HG02642 (cell line): ENCODE data around the gene PCDHB10.
"Not testable (repeated sequence)": the region's sequence is repeated elsewhere in the genome, so short reads cannot be mapped to it uniquely, and the experiment has no call there.

Experiments
- ATAC-seq: cut with Tn5 transposase; IDR thresholded peaks from one replicate; pipeline ENCODE4 v1.9.1; 2021; ENCODE audit warnings: mild to moderate bottlenecking; ENCODE audit not compliant: unreplicated experiment, poor library complexity

Gene PCDHB10

GRCh38 chr5:141186897-141187512, 5.1 kb upstream of the PCDHB10 start, which contains the start of gene PCDHB9:
Gene PCDHB9, plus strand, starts transcription at chr5:141187161. Its CDS starts 158 bp downstream, at chr5:141187319.
- ATAC-seq = no peak

- not testable (repeated sequence) for ATAC-seq
Observed at GRCh38 chr5:141188682-141189081, 3.5 kb upstream of the PCDHB10 start.

- not testable (repeated sequence) for ATAC-seq
Observed at GRCh38 chr5:141189131-141189530, 3.0 kb upstream of the PCDHB10 start.

GRCh38 chr5:141194332-141194731, 2.2 kb downstream of the PCDHB10 start:
- ATAC-seq = not testable (repeated sequence)

GRCh38 chr5:141196363-141196762, 4.2 kb downstream of the PCDHB10 start:
- no peak for ATAC-seq

GRCh38 chr5:141199359-141200235, 7.4 kb downstream of the PCDHB10 start, which contains the start of gene PCDHB11:
Gene PCDHB11, plus strand, starts transcription at chr5:141199627. Its CDS starts 148 bp downstream, at chr5:141199775.
- no peak for ATAC-seq

GRCh38 chr5:141201126-141201525, 9.0 kb downstream of the PCDHB10 start:
- ATAC-seq = not testable (repeated sequence)

- ATAC-seq = not testable (repeated sequence)
Observed at GRCh38 chr5:141201646-141202045, 9.5 kb downstream of the PCDHB10 start.

- ATAC-seq = no peak
Observed at GRCh38 chr5:141208478-141208877, 16.3 kb downstream of the PCDHB10 start, which contains the start of gene PCDHB12. Gene PCDHB12, plus strand, starts transcription at chr5:141208719. Its CDS starts 189 bp downstream, at chr5:141208908.

- not testable (repeated sequence) for ATAC-seq
Observed at GRCh38 chr5:141210281-141210680, 18.1 kb downstream of the PCDHB10 start.

- ATAC-seq = not testable (repeated sequence)
Observed at GRCh38 chr5:141210849-141211248, 18.7 kb downstream of the PCDHB10 start.

- ATAC-seq = not testable (repeated sequence)
Observed at GRCh38 chr5:141213656-141214339, 21.6 kb downstream of the PCDHB10 start, which contains the start of gene PCDHB13. Gene PCDHB13, plus strand, starts transcription at chr5:141213919. Its CDS starts 205 bp downstream, at chr5:141214124.

GRCh38 chr5:141214583-141214982, 22.4 kb downstream of the PCDHB10 start:
- ATAC-seq = not testable (repeated sequence)

- not testable (repeated sequence) for ATAC-seq
Observed at GRCh38 chr5:141215504-141215903, 23.4 kb downstream of the PCDHB10 start.

- ATAC-seq = not testable (repeated sequence)
Observed at GRCh38 chr5:141216035-141216434, 23.9 kb downstream of the PCDHB10 start.

GRCh38 chr5:141223112-141223783, 31.1 kb downstream of the PCDHB10 start, which contains the start of gene PCDHB14:
Gene PCDHB14, plus strand, starts transcription at chr5:141223343. Its CDS starts 163 bp downstream, at chr5:141223506.
- ATAC-seq = no peak

GRCh38 chr5:141224844-141225243, 32.7 kb downstream of the PCDHB10 start:
- not testable (repeated sequence) for ATAC-seq

GRCh38 chr5:141225421-141225820, 33.3 kb downstream of the PCDHB10 start:
- ATAC-seq = not testable (repeated sequence)

GRCh38 chr5:141234109-141234667, 42.0 kb downstream of the PCDHB10 start:
- no peak for ATAC-seq
